Subcutaneous adipose tissue (tissue), 4 donors: ENCODE measurements around the gene FAM222A. TPM values are rescaled to one million over a fixed set of nuclear protein-coding genes. Genes with fewer than 3 reads are reported as not detected.

Experiments used
- CTCF ChIP-seq: fragments of 450-650 bp; IDR thresholded peaks from one replicate; pipeline ENCODE4 v1.5.1; 2016; ENCODE audit warnings: low read depth, mild to moderate bottlenecking, control low read depth, antibody characterized with exemption, moderate library complexity
- total RNA-seq, 4 donors: library from RNA; depleted of rRNA; stranded (reverse); fragments of >200 nt; gene quantifications; one replicate each; pipeline ENCODE4 v1.1.0, GENCODE V29; 2016

The FAM222A gene
- total RNA-seq, 4 donors from 2014 or later: 0.49 to 0.75 TPM; not detected in 2

- no peak for TF ChIP-seq CTCF
These were observed 51.8 kb downstream of the FAM222A start for GRCh38 chr12:109765446-109765810.

- TF ChIP-seq CTCF: no peak
These were observed 52.7 kb downstream of the FAM222A start for GRCh38 chr12:109766251-109766778.

- no peak for TF ChIP-seq CTCF
These were observed 53.8 kb downstream of the FAM222A start for GRCh38 chr12:109767456-109767855.

GRCh38 chr12:109767991-109768900, 54.6 kb downstream of the FAM222A start:
- no peak for TF ChIP-seq CTCF

- no peak for TF ChIP-seq CTCF
These were observed 55.5 kb downstream of the FAM222A start for GRCh38 chr12:109768901-109769670.

GRCh38 chr12:109770104-109770860, 56.7 kb downstream of the FAM222A start:
- TF ChIP-seq CTCF: no peak
